Fibroblast of skin of right quadriceps (primary cell): ENCODE results near the gene CYP2D6.
A peak's percentile ranks its signal among the peaks of the same experiment; 100 is the strongest.
"Not testable (repeated sequence)": the region's sequence is repeated elsewhere in the genome, so short reads cannot be mapped to it uniquely, and the experiment has no call there.

Experiments
- DNase-seq: peaks from one replicate; pipeline ENCODE4 v3.0.0-alpha.2; 2013

The CYP2D6 gene

GRCh38 chr22:42130639-42131431, at the start of gene CYP2D6:
TSS of gene CYP2D6 (minus strand) at chr22:42130810. CDS start at chr22:42130791, 19 bp downstream.
- not testable (repeated sequence) for DNase-seq

DNA sequence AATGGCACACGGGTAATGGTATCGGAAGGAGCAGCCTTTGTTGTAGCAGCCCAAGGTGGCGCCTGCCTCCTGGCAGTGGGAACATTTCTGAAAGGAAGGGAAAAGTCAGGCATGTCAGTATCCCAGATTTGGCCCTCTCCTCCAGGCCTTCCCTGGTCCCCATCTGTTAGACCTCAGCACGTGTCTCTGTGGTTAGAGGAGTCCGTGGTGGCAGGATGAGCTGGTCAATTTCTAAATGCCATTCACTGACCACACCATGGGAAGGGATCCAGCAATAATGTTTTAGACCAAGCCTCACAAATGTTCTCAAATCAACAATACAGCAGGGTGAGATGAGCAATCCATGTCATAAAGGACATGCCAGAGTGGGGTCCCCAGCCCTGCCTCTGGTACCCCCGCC, 49.0 kb upstream of the CYP2D6 start:
- peak; percentile 56 for DNase-seq

GRCh38 chr22:42178910-42179519, 48.4 kb upstream of the CYP2D6 start:
- DNase-seq = no peak

DNA sequence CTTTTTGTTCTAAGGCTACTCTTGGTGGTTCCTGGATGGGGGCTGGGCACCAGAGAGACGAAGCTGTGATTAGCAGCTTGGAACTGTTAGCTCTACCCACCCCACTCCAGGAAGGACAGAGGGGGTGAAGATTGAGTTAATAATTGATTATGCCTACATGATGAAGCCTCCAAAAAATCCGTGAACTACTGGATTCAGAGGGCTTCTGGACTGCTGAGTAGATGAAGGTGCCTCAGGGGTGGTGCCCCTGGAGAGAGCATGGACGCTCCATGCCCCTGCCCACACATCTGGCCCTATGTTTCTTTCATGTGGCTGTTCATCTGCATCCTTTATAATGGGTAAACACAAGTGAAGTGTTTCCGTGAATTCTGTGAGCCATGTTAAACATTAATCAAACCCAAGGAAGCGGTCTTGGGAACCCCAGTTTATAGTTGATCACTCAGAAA, 47.3 kb upstream of the CYP2D6 start:
- no peak for DNase-seq

DNA sequence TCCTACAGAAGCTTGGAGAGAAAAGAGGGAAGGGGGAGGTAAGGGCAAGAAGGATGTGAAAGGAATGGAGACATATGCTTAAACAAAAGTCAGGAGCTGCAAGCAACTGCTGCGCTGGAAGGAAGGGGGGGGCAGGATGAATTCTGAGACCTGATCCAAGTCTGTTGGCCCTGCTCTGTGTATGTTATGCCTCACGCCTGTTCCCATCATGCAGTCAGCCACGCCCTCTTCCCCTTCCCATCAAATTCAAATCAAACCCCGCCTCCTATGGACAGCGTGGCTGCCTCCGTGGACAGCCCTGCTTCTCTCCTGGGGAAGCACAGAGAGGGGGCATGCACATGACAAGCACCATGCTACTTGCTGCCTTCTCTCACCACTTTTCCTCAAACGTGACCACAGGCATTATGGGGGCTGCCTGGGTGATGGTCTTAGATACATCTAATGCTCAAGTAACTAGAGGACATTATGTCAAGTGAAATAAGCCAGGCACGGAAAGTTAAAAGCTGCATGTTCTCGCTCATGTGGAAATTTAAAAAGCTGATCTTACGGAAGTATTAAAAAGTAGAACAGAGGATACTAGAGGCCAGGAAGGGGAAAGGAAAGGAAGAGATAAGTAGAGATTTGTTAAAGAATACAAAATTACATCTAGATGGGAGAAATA, 45.8 kb upstream of the CYP2D6 start:
- DNase-seq = no peak

- peak; percentile 40 for DNase-seq
These were observed 43.5 kb upstream of the CYP2D6 start for GRCh38 chr22:42174062-42174461.

DNA sequence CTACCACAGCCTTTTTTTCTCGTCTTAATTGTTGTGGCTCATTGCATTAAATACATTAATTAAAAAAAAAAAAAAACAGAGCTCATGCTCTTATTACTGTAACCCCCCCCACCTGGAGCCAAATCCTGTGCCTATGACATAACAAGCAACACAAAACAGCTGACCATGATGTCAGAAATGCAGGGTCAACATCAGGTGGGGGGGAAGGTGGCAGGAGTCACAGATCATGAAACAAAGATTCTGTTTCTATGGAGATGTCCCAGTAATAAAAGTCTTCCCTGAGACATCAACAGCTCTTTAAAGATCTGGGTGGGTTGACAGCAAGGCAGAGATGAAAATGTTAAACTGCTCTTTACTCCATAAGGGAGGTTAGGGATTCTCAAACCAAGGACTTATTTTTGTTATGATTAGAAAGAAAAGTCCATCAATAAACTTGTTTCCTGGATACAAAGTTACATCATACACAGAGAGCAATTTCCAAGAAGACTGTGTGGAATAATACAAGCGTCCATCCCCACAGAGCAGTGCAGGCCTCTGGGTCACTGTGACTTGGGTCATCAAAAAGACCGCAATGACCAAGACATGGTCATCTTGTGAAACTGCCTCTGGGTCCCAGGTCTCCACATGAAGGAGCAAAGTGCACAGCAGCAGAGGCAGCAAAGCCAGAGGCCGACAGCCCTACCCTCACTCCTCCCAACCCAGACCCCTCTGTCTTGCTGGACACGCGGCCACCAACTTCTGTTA, 42.7 kb upstream of the CYP2D6 start:
- peak; percentile 7 for DNase-seq

- DNase-seq = peak; percentile 10
These were observed 42.2 kb upstream of the CYP2D6 start for GRCh38 chr22:42172773-42173172.

DNA sequence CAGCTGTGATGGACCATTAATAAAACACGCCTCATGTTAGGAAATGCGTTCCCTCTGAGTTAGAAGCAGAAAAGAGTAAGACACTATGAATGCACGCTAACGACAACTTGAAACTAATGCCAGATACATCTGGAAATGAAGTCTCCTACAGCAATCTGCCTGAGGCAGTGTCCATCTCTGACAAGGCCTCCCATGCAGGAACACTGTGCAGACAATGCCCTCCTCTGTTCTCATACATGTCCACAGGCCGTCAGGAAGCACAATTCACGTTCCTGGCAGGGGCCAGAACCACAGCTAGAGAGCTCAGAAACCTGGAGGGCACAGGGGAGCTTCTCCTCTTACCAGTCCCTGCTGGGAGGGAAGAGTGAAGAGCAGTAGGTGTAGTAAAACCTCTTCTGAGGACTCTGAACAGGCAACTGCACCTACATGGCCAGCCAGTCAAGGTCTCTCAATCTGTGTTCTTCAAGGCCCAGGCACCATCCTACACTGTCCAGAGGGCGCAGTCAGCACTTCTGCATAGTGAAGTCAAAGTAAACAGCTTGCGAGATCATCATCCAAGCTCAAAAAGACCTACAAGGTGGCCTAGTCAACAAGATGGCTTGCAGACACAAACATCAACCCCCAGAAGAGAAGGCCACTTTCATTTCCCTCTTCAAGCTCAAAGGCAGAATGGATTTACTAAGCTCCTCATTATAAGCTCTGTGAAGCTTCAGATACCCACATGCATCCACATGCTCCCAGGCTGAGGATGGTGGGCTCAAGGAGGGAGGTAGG, 41.5 kb upstream of the CYP2D6 start:
- no peak for DNase-seq

- DNase-seq = no peak
These were observed 40.8 kb upstream of the CYP2D6 start for GRCh38 chr22:42171417-42171816.

DNA sequence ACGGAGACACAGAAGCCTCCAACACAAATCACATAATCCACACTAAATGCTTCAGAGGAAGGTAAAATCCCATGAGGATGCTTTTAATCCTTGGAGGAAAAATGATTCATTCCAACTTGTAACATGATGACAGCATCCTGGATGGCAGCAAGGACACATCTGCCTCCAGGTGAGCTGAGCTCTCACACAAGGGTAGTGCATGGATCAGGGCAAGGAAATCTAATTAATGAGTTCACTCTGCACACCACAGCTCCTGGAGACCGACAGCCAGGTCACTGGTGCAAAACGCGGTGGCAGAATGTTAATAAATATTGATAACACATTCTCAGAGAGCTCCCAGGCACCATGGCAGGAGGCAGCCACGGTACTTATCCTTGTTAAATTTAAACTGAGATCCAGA, 40.3 kb upstream of the CYP2D6 start:
- DNase-seq = no peak

DNA sequence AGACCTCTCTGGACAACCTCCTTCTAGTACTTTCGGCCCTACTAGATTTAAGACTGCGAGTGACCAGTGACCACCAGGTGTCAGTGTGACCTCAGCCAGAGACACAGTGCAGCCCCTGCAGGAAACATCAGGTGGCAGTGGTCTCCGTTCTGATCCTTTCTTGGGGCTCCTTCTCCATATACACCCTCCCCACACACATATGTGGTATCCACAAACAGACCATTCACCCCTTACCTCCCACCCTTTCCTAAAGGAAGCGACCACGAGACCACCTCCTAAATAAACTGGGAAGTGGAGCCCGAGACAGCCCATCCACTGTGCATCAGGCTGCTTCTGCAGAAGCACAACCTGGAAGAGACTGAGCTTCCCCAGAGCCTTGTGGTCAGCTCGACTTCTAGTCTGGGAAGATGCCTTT, 38.5 kb upstream of the CYP2D6 start:
- DNase-seq = peak; percentile 57

- DNase-seq = no peak
These were observed 37.9 kb upstream of the CYP2D6 start for GRCh38 chr22:42168476-42168875.

DNA sequence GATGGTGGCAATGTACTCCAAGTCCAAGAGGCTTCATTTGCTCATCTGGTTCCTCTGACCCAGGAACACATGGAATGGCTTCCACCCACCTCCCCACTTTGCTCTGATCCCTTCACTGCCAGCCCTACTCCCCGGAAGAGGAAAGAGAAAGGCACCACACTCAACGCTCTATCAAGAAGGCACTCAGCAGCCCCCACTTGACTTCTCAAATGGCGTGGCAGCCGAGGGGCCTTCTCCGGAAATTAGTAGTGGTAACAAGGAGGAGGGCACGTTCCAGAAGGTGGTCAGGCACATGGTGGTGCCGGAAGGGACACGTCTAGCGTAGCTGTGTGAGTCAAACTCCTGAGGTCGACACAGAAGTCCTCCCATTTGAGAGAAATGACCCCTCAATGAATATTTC, 36.5 kb upstream of the CYP2D6 start:
- no peak for DNase-seq

GRCh38 chr22:42164901-42165300, 34.3 kb upstream of the CYP2D6 start:
- no peak for DNase-seq

- DNase-seq = no peak
These were observed 32.9 kb upstream of the CYP2D6 start for GRCh38 chr22:42163515-42163914.

- DNase-seq = no peak
These were observed 32.3 kb upstream of the CYP2D6 start for GRCh38 chr22:42162728-42163489.

GRCh38 chr22:42160830-42161696, 30.5 kb upstream of the CYP2D6 start:
- DNase-seq = no peak

DNA sequence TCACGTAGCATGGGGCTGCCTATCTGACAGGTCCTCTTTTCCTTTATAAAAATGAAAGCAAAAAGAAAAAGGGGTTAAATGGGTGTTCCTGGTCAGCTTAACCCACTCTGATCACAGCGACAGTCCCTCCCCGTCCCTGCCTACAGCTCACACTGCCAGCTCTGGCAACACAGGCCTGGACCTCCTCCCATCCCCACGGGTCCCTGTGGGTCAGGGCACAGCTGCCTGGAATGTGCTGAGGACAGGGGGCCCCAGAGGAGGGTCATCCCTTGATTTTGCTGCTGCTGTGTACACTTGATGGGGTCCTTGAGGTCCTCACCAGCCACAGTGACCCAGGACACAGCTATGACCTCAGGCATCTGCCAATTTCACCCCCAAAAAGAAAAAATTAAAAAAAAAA, 29.6 kb upstream of the CYP2D6 start:
- DNase-seq = no peak

DNA sequence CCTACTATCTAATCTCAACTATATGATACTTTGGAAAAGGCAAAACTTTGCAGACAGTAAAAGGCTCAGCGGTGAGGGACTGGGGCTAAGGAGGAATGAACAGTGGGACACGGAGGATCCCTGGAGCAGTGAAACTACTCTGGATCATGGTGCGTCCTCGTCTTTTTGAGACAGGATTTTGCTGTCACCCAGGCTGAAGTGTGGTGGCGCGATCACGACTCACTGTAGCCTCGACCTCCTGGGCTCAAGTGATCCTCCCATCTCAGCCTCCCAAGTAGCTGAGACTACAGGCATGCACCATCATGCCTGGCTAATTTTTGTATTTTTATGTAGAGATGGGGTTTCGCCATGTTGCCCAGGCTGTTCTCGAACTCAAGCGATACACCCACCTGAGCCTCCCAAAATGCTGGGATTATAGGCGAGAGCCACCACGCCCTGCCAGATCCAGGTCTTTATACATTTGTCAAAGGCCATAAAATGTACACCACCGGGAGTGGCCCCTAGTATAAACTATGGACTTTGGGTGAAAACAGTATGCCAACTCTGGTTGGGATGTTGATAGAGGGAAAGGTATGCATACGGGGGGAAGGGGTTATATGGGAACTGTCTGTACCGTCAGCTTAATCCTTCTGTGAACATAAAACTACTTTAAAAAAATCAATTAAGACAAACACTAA, 28.0 kb upstream of the CYP2D6 start:
- no peak for DNase-seq
